ENCODE measurements around the gene PAQR9. TPM values are rescaled to one million over a fixed set of nuclear protein-coding genes. Genes with fewer than 3 reads are reported as not detected.

PAQR9 gene
- total and polyA plus RNA-seq, 2 of the 13 experiments (the other 11 are each of a cell fraction or from before 2014, with no cell fraction given), result 3.7 to 10.3 TPM

DNA sequence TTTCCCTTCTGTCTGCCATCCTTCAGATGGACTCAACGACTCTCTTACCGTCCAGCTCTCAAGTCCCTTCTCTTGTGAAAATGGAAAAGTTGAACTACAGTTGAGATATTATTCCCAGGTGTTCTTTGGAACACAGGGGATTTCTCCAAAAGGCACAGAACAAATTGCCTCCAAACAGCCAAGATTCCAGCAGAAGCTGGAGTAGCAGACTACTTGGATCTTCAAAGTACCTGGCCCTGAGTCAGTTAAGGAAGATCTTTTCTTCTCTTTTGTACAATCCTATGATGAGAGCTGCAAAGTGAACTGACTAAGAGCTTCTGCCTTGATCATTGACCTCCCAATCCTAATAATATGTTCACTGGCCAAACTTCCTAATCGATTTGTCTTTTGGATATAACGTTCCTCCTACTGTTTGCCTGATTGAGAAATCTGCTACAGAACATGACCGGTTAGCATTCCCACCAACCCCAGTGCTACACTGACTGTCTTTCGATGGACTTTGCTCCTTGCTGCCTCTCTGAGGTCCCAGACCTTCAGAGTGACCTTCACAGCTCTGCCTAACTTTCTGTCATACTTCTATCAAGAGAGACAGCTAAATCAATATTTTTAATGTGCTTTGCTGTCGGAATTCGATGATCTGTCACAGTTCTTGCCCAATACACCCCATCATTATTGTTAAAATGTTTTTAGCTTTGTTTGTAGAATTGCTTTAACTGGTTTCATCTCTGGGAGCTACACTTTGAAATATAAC is 21.9 kb downstream of the PAQR9 start (continued):
- TF ChIP-seq, protein P1, sequence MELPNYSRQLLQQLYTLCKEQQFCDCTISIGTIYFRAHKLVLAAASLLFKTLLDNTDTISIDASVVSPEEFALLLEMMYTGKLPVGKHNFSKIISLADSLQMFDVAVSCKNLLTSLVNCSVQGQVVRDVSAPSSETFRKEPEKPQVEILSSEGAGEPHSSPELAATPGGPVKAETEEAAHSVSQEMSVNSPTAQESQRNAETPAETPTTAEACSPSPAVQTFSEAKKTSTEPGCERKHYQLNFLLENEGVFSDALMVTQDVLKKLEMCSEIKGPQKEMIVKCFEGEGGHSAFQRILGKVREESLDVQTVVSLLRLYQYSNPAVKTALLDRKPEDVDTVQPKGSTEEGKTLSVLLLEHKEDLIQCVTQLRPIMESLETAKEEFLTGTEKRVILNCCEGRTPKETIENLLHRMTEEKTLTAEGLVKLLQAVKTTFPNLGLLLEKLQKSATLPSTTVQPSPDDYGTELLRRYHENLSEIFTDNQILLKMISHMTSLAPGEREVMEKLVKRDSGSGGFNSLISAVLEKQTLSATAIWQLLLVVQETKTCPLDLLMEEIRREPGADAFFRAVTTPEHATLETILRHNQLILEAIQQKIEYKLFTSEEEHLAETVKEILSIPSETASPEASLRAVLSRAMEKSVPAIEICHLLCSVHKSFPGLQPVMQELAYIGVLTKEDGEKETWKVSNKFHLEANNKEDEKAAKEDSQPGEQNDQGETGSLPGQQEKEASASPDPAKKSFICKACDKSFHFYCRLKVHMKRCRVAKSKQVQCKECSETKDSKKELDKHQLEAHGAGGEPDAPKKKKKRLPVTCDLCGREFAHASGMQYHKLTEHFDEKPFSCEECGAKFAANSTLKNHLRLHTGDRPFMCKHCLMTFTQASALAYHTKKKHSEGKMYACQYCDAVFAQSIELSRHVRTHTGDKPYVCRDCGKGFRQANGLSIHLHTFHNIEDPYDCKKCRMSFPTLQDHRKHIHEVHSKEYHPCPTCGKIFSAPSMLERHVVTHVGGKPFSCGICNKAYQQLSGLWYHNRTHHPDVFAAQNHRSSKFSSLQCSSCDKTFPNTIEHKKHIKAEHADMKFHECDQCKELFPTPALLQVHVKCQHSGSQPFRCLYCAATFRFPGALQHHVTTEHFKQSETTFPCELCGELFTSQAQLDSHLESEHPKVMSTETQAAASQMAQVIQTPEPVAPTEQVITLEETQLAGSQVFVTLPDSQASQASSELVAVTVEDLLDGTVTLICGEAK (IDR thresholded peaks at IDR 0.05), result no peak
- TF ChIP-seq, protein P1 (CRISPR knock-in tag; IDR thresholded peaks at IDR 0.05), result peak; percentile 59; the same call in 1 of the 2 replicates
- peak; percentile 89 for TF ChIP-seq REPIN1 (CRISPR knock-in tag; IDR thresholded peaks at IDR 0.05; ENCODE audit: borderline replicate concordance, low read depth)
- peak; percentile 95; the same call in 1 of the 2 replicates for TF ChIP-seq FOXJ3 (CRISPR knock-in tag; IDR thresholded peaks at IDR 0.05; ENCODE audit: borderline replicate concordance)
- no peak for TF ChIP-seq ZNF343 (CRISPR knock-in tag; IDR thresholded peaks at IDR 0.05)
- TF ChIP-seq, protein P2, sequence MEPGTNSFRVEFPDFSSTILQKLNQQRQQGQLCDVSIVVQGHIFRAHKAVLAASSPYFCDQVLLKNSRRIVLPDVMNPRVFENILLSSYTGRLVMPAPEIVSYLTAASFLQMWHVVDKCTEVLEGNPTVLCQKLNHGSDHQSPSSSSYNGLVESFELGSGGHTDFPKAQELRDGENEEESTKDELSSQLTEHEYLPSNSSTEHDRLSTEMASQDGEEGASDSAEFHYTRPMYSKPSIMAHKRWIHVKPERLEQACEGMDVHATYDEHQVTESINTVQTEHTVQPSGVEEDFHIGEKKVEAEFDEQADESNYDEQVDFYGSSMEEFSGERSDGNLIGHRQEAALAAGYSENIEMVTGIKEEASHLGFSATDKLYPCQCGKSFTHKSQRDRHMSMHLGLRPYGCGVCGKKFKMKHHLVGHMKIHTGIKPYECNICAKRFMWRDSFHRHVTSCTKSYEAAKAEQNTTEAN (CRISPR knock-in tag; conservative IDR thresholded peaks at IDR 0.05), result no peak; the same call in 1 of the 2 replicates
- no peak for TF ChIP-seq ZNF256 (CRISPR knock-in tag; conservative IDR thresholded peaks at IDR 0.05)
- TF ChIP-seq SALL1 (CRISPR knock-in tag; IDR thresholded peaks at IDR 0.05), result peak; percentile 100
- no peak for TF ChIP-seq TCF12 (IDR thresholded peaks at IDR 0.05)
- peak; percentile 93; the same call in 1 of the 2 replicates for TF ChIP-seq TCF12 (CRISPR knock-in tag; IDR thresholded peaks at IDR 0.05)
- no peak for TF ChIP-seq SNAI1 (CRISPR knock-in tag; IDR thresholded peaks at IDR 0.05; ENCODE audit: borderline replicate concordance)
- TF ChIP-seq ZNF549 (CRISPR knock-in tag; IDR thresholded peaks at IDR 0.05), result no peak
- no peak for TF ChIP-seq ZNF569 (CRISPR knock-in tag; IDR thresholded peaks at IDR 0.05; ENCODE audit: borderline replicate concordance)
- TF ChIP-seq PAX8 (CRISPR knock-in tag; IDR thresholded peaks at IDR 0.05; ENCODE audit: borderline replicate concordance), result no peak
- TF ChIP-seq, protein P3, sequence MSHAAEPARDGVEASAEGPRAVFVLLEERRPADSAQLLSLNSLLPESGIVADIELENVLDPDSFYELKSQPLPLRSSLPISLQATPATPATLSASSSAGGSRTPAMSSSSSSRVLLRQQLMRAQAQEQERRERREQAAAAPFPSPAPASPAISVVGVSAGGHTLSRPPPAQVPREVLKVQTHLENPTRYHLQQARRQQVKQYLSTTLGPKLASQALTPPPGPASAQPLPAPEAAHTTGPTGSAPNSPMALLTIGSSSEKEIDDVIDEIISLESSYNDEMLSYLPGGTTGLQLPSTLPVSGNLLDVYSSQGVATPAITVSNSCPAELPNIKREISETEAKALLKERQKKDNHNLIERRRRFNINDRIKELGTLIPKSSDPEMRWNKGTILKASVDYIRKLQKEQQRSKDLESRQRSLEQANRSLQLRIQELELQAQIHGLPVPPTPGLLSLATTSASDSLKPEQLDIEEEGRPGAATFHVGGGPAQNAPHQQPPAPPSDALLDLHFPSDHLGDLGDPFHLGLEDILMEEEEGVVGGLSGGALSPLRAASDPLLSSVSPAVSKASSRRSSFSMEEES (CRISPR knock-in tag; IDR thresholded peaks at IDR 0.05), result peak; percentile 77; the same call in 1 of the 2 replicates
- TF ChIP-seq ZNF367 (CRISPR knock-in tag; IDR thresholded peaks at IDR 0.05; ENCODE audit: borderline replicate concordance), result no peak
- TF ChIP-seq ZFP36L1 (CRISPR knock-in tag; IDR thresholded peaks at IDR 0.05), result peak; percentile 66; the same call in 1 of the 2 replicates
- TF ChIP-seq ZNF383 (CRISPR knock-in tag; IDR thresholded peaks at IDR 0.05; ENCODE audit: borderline replicate concordance), result no peak
